GM21723 (cell line): ENCODE measurements around the gene AP2A2.

Experiments
- ATAC-seq: cut with Tn5 transposase; IDR thresholded peaks from one replicate; pipeline ENCODE4 v1.9.1; 2021; ENCODE audit warnings: mild to moderate bottlenecking, moderate library complexity; ENCODE audit not compliant: unreplicated experiment

AP2A2 gene

GRCh38 chr11:1038921-1039320 is 113.3 kb downstream of the AP2A2 start:
- no peak for ATAC-seq

DNA sequence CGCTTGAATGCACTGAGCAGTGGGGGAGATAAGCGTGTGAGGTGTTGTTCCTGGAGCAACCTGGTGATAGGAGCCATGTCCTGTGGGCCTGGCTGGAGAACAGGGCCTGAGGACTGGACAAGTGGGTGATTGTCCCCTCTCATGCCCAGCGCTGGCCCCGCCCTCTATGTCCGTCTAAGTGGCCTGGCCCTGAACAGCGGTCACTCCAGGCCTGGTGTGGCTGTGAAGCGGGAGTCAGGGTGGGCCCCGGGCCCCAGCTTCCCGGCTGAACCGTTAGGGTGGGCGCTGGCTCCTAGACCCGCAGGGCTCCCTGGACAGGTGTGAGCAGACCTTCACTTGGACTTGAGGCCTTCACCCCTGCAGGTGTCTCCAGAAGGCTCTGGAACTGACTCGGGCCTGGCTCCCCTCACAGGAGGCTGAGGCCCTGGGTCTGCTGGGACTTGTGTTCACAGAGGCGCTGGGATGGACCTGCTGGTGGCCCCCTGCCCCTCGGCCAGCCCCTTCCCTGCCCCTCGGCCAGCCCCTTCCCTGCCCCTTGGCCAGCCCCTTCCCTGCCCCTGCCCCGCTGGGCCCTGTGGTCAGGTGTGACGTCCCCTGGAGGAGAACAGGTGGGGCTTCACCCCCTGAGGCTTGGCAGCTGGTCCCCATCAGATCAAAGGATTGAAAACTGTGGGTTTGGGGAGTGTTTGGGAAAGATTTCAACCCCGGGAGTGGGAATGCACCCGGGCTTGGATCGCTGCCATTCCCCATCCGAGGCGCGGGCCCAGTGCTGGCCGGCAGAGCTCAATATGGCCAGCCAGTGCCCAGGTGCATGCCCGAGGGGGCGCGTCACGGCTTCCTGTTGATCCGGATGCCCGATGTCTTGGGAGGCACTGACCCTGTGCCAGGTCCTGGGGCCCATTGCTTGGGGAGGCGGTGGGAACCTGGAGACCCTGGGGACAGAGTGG is 114.1 kb downstream of the AP2A2 start:
- ATAC-seq: no peak

DNA sequence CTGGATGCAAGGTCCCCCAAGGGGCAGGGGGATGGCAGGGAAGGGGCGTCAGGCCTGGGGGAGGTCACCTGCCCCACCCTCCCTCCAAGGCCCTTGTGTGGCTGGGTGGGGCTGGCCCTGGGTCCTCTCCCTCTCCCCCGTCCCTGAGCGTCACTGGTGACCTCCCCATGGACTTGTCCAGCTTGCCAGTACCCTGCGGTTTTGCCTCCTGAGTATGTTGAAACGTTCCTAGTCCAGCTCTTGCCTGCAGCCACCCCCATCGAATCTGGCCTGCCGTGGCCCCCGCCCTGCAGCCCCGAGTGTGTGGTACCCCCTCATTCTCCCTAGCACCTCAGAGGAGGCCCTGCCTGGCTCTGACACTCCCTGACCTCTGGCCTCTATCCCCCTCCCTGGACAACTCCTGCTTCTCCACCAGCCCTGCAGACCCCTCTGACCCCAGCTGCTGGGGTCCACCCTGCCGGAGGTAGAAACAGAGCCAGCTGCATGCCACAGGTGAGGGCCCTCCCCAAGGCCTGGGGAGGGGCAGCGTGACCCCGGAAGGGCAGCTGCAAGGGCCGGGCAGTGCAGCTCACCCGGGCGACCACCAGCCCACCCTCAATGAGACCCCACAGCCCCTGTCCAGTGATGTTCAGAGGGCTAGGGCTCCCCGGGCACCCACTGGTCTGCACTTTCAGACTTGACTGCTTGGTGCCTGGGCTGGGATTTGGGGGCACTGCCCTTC is 114.9 kb downstream of the AP2A2 start:
- ATAC-seq: no peak

DNA sequence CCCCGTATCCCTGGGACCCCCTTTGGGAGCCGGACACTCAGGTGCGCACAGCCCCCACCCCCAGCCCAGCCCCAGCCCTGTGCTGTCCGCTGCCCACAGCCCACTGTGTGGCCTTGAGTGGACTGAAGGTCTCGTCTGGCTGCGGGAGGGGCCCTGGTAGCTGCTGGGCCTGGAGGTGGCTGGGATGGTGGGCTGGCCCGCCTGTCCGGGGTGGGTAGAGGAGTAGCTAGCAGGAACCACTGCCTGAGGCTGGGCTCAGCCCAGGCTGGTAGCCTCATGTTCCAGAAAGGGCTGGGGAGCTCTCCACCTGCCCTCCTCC is 115.4 kb downstream of the AP2A2 start:
- no peak for ATAC-seq

GRCh38 chr11:1041471-1041870 is 115.8 kb downstream of the AP2A2 start:
- no peak for ATAC-seq

GRCh38 chr11:1041936-1042608 is 116.4 kb downstream of the AP2A2 start:
- ATAC-seq: no peak

DNA sequence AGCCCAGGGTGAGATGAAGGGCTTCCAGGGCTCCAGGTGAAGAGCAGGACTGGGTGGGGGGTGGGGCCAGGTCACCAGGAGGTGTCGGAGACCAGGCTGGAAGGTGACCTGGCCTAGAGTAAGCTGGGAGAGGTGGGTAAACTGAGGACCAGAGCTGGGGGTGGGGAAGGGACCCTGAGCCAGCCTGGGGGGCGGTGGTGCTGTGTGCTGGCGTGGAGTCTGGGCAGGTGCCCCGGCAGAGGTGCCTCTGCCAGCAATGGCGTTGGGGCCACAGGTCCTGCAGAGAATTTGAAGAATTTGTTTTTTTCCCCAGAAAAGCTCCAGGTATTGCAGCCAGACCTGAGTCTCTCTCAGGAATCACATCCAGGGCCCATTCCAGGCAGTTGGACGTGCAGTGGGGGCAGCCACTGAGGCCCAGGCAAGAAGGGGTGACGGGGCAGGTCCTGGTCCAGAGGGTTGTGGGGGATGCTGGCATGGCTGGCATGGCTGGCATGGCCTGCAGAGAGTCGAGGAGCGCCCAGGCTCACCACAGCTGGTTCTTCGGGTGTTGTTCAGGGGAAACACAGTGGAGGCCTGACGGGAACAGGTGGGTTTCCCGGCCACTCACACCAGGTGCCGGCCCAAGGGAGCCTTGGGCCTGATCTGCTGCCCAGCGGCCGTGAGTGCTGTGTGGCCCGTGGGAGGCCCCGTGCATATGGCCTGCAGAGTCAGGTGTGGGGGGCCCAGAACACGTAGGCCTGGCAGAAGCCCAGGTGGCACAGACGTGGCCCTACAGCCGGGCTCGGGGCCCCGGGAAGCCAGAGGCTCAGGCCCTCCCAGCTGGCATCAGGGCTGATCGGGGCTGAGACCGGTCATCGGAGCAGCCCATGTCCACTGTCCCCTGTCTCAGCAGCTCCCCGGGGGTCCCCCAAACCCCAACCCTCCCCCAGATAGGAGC is 117.2 kb downstream of the AP2A2 start:
- no peak for ATAC-seq

DNA sequence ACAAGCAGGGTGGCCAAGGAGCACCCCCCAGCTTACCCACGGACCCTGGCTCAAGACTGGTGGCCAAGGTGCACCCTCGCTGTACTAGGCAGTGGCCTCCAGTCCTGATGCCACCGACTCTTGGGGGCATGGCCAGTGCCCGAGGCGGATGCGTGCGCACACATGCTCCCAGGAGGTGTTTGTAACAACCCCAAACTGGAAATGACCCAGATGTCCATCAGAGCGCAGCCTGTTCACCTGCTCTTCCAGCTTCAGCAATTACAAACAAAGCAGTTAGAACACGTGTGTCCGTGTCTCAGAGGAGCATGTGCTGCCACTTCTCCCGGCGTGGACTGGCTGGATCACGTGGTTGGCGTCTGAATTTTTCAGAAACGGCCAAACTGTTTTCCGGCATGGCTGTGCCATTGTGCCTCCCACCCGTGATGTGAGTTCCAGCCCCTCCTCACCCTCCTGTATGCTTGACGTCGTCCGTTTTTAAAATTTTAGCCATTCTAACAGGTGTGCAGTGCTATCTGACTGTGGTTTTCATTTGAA is 118.0 kb downstream of the AP2A2 start:
- no peak for ATAC-seq

- ATAC-seq: no peak
Observed at GRCh38 chr11:1044160-1044559, 118.5 kb downstream of the AP2A2 start.

DNA sequence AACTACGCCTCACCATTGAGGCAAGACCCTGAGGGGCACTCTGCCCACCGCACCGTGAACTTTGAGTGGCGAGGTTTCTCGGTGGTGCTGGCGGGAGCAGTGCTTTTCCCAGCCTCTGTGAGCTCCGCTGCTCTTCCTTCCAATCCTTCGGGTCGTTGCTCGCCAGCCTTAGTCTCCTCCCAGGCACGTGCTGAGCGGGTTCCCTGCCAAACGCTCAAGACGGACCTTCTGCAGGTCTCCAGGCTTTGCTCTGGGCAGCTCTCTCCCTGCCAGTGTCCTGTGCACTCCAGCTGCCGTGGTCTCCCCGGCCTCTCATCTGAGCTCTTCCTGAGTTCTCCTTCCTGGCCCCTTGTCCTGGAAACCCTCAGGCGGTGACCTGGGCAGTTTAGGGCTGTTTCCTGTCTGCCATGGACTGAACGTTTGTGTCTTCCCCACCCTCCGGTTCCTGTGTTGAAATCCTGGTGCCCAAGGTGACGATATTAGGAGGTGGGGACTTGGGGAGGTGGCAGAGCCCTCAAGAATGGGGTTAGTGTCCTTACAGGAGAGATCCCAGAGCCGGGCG is 122.0 kb downstream of the AP2A2 start:
- no peak for ATAC-seq

GRCh38 chr11:1048375-1049070 is 122.9 kb downstream of the AP2A2 start:
- no peak for ATAC-seq

GRCh38 chr11:1049071-1049405 is 123.4 kb downstream of the AP2A2 start:
- no peak for ATAC-seq

DNA sequence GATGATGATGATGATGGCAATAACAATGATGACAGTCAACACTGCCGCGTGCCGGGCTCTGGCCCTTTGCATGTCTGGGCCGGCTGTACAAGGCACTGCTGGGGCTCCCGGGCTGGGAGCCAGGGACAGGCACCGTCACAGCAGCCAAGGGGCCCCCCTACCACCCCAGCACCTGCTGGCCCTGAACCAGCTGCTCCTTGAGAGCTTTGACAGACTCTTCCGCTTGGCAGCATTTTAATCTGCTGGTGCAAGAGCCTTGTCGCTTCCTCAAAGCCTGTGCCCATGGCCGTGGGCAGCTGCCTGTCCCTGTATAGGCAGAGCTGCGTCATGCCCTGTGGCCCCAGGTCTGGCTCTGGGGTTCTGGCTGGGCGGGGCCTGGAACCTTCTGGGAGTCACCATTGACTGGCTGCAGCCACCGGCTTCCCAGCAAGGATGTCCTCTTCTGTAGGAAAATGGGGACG is 123.8 kb downstream of the AP2A2 start:
- no peak for ATAC-seq

DNA sequence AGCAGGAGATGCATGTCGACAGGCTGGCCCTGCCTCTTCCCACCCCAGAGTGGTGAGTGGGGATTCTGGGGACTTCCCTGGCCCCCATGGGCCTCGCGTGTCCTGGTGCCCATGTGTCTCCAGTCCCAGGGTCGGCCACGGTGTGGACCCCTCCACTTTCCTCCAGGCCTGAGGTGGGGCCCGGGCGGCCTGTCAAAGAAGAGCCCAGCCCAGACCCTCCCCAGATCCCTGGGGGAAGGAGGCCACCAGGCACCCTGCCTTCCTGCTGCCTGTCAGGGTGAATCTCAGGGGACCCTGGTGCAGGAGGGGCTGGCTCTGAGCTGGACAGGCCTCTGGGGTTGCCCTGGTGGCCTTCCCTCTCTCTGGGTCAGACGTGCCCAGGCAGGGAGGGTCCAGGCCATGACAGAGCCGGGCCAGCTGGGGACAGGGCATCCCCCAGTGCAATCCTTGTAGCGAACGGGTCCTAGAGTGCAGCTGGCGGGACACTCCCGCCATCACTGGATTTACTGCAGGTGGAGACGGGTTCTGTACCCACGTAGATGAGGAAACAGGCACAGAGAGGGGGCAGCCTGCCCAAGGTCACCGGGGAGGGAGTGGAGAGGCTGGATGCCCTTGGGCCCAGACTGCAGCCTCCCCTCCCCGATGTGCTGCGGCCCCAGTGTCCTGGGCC is 124.4 kb downstream of the AP2A2 start:
- ATAC-seq: no peak

- peak; percentile 82 for ATAC-seq
Observed at GRCh38 chr11:1050581-1051355, 125.1 kb downstream of the AP2A2 start.

DNA sequence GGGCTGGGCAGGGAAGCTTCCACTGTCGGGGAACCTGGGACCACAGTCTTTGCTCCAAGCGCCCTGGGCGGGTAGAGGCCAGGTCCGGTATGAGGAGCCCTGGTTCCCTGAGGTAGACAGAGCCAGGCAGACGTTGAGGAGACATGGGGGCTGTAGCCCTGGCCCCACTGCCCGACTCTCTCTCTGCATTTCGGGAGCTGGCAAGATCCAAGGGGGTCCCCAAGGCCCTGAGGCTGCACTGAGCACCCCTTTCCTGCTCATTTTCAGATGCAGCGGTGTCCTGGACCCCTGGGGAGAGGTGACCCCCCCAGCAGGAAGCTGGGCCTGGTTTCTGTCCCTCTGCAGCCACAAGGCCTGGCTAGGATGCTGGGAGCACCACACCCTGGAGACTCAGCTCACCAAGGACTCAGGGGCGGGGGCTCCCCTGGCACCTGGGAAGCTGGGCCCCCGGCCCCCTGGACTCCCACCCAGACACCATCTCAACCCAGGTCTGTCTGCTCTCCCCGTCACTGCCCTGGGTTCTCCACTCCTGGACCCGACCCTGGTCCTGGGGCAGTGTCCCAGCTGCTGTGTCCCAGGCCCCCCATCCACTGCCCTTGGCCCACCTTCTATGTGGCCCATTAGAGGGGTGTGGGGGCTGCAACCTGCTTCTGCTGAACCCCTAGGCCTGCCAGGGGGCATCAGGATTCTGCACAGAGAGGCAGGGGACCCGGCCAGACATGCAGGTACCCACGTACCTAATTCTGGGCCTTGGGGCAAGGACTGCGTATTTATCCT is 125.9 kb downstream of the AP2A2 start:
- ATAC-seq: no peak
